Articular chondrocyte of knee joint (primary cell): ENCODE measurements around the gene ADIPOR2. TPM values are rescaled to one million over a fixed set of nuclear protein-coding genes. Genes with fewer than 3 reads are reported as not detected.

Experiments
- small RNA-seq: library from RNA; depleted of rRNA; stranded (forward); fragments of <200 nt; gene quantifications from one replicate; pipeline ENCODE3, GENCODE V24; 2012
- total RNA-seq: library from RNA; depleted of rRNA; stranded (reverse); fragments of >200 nt; gene quantifications from 2 replicates; pipeline ENCODE4 v1.2.3, GENCODE V29; 2012

Gene ADIPOR2
- total RNA-seq: 28.5 and 33.3 TPM in 2 replicates

GRCh38 chr12:1690578-1691122 is at the start of gene ADIPOR2:
Gene ADIPOR2, plus strand, starts transcription at chr12:1691070. Its CDS starts 63,274 bp downstream, at chr12:1754344.

GRCh38 chr12:1820191-1820895 is 129.5 kb downstream of the ADIPOR2 start, which contains the start of gene LRTM2:
Gene LRTM2, plus strand, starts transcription at chr12:1820565. Its CDS starts 7,584 bp downstream, at chr12:1828149.

Small RNAs within 50 kb of the gene (small RNA-seq; reads per million reads assigned to genes)
- gene MIR3649: not detected

Other genes with a start within 250 kb of the ADIPOR2 start
- gene FBXL14, start 96.5 kb upstream of the ADIPOR2 start, total RNA-seq: 8.2 and 8.6 TPM in 2 replicates
- 36.5 and 42.5 TPM in 2 replicates for gene WNT5B, start 61.8 kb upstream of the ADIPOR2 start, total RNA-seq
- gene LRTM2, start 129.5 kb downstream of the ADIPOR2 start, total RNA-seq: not detected in 2 replicates
- gene CACNA2D4, start 227.6 kb downstream of the ADIPOR2 start, total RNA-seq: 0.78 and 1.2 TPM in 2 replicates